Vagina (tissue), 2 donors: ENCODE measurements around the gene TNK1. TPM values are rescaled to one million over a fixed set of nuclear protein-coding genes. Genes with fewer than 3 reads are reported as not detected.

Experiments used
- DNase-seq, 2 donors: peaks; one replicate each; pipeline ENCODE4 v3.0.0-alpha.2; 2017; ENCODE audit errors: extremely low spot score in 2 of 2
- H3K27ac ChIP-seq: fragments of 200-600 bp; sonication (generic); one replicate; pipeline ENCODE4 v1.5.1; 2019
- H3K27me3 ChIP-seq: fragments of 200-600 bp; sonication (generic); one replicate; pipeline ENCODE4 v1.5.1; 2019
- H3K36me3 ChIP-seq, 2 donors: fragments of 200-600 bp; sonication (generic); one replicate each; pipeline ENCODE4 v1.5.1; 2017 to 2019
- H3K4me1 ChIP-seq: fragments of 200-600 bp; sonication (generic); one replicate; pipeline ENCODE4 v1.5.1; 2019
- H3K4me3 ChIP-seq, 2 donors: fragments of 200-600 bp; sonication (generic); 1 replicate in 1 of 2; 2 replicates in 1 of 2; pipeline ENCODE4 v1.5.1; 2016 to 2019
- H3K9me3 ChIP-seq: fragments of 200-600 bp; sonication (generic); one replicate; pipeline ENCODE4 v1.5.1; 2019
- CTCF ChIP-seq, 3 experiments: fragments of 450-650 bp in 2 of 3; fragments of 200-600 bp in 1 of 3; sonication (generic) in 1 of 3; IDR thresholded peaks; one replicate each; pipeline ENCODE4 v1.5.1; 2017 to 2019; ENCODE audit warnings: antibody characterized with exemption in 3 of 3, mild to moderate bottlenecking in 2 of 3, moderate library complexity in 2 of 3
- POLR2A ChIP-seq, 2 donors: fragments of 450-650 bp; IDR thresholded peaks; one replicate each; pipeline ENCODE4 v1.6.1; 2017; ENCODE audit warnings: antibody characterized with exemption in 2 of 2, mild to moderate bottlenecking in 2 of 2, moderate library complexity in 2 of 2
- POLR2AphosphoS5 ChIP-seq, 2 donors: sonication (generic); formaldehyde crosslinking; IDR thresholded peaks; one replicate each; pipeline ENCODE4 v1.9.0; 2017; ENCODE audit warnings: antibody characterized with exemption in 2 of 2, mild to moderate bottlenecking in 2 of 2, low read depth in 1 of 2; ENCODE audit not compliant: insufficient read depth in 1 of 2
- intact Hi-C: fragments of 100-400 bp; cut with DNase I; formaldehyde crosslinking; loops from one replicate; pipeline ENCODE4 v1.15.1; 2023
- total RNA-seq: library from RNA; depleted of rRNA; stranded (reverse); fragments of >200 nt; gene quantifications from one replicate; pipeline ENCODE4 v1.2.3, GENCODE V29; 2016

TNK1 gene
- total RNA-seq, 1 donor from 2014 or later = 10.1 TPM

- H3K4me1 ChIP-seq = peaks cover 23% of the 10 kb centered on the region
- DNase-seq = no peak
- intact Hi-C loops = loop anchor here (5.0 kb wide), 1 partner anchor 96 kb away; no protein-coding TSS in a partner anchor
- H3K36me3 ChIP-seq = peaks cover 0 to 16% of the 10 kb centered on the region in 2 donors
- no peaks in the 10 kb centered on the region for H3K27me3 ChIP-seq
- H3K27ac ChIP-seq = no peak overlapping the region
- TF ChIP-seq POLR2AphosphoS5 (IDR thresholded peaks at IDR 0.05; ENCODE audit: insufficient read depth in 1 of 2, low read depth in 1 of 2) (no peak), POLR2A (IDR thresholded peaks at IDR 0.05) (no peak), CTCF (IDR thresholded peaks at IDR 0.05) (no peak)
- no peak overlapping the region for H3K4me3 ChIP-seq
- no peaks in the 10 kb centered on the region for H3K9me3 ChIP-seq
Measured at GRCh38 chr17:7391307-7391706, 10.4 kb downstream of the TNK1 start.

DNA sequence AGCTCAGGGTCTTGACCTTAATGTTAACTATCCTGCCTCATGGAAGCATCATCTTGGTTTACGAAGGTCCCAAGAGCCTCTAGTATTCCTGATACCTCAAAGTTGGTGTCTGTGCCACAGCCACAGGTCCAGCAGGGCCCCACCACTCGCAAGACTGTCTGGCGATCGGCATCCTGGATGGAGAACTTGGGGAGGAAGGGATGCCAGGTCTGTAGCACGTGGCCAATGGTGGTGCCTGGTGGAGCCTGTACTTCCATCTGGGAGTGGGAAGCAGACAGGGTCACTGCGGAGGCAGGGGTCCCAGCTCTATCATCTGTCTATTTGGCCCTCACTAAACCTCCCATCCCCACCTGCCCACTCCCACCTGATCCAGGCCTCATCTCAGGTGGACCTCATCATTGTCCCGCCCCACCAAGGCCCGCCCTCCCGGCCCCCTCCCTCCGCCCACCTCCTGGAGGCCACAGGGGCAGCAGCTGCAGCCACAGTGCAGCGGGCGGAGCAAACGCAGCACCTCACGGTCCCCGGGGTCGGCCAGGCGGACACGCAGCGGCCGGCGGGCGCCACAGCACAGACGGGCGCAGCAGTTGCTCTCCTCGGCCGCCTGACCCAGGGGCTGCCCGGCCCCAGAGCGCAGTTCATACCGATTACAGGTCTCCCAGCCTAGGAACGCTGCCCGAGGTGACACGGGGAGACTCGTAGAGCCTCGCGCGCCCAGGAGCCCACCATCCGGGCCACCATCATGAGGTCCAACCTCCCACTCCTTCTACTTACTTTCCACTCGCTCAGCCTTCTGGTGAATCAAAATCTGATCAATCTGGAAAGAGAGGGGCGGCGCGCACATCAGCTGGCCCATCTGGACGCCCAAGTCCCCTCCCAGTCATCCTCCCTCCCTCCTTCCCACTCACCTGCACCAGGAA lies 12.1 kb downstream of the TNK1 start:
- no peak for DNase-seq
- H3K4me3 ChIP-seq = peak overlapping the region; percentile 60 to 94
- no peaks in the 10 kb centered on the region for H3K9me3 ChIP-seq
- peaks cover 0 to 16% of the 10 kb centered on the region in 2 donors for H3K36me3 ChIP-seq
- no peaks in the 10 kb centered on the region for H3K27me3 ChIP-seq
- peaks cover 23% of the 10 kb centered on the region for H3K4me1 ChIP-seq
- TF ChIP-seq CTCF (IDR thresholded peaks at IDR 0.05) (no peak), POLR2AphosphoS5 (IDR thresholded peaks at IDR 0.05; ENCODE audit: insufficient read depth in 1 of 2, low read depth in 1 of 2) (no peak), POLR2A (IDR thresholded peaks at IDR 0.05) (no peak)
- intact Hi-C loops = loop anchor here (5.0 kb wide), 1 partner anchor 94 kb away; no protein-coding TSS in a partner anchor
- peak overlapping the region; percentile 86 for H3K27ac ChIP-seq

- DNase-seq = no peak
- Histone ChIP-seq H3K27me3 (no peaks in the 10 kb centered on the region), H3K4me3 (peak overlapping the region; percentile 60 to 94), H3K9me3 (no peaks in the 10 kb centered on the region), H3K36me3 (peaks cover 0 to 13% of the 10 kb centered on the region in 2 donors), H3K4me1 (peaks cover 23% of the 10 kb centered on the region), H3K27ac (peak overlapping the region; percentile 86)
- TF ChIP-seq CTCF (IDR thresholded peaks at IDR 0.05) (no peak), POLR2A (IDR thresholded peaks at IDR 0.05) (no peak), POLR2AphosphoS5 (IDR thresholded peaks at IDR 0.05; ENCODE audit: insufficient read depth in 1 of 2, low read depth in 1 of 2) (no peak)
- intact Hi-C loops = loop anchor here (5.0 kb wide), 1 partner anchor 93 kb away; no protein-coding TSS in a partner anchor
Measured at GRCh38 chr17:7393613-7394451, 12.9 kb downstream of the TNK1 start.

GRCh38 chr17:7394452-7395191 lies 13.7 kb downstream of the TNK1 start, which contains the start of gene PLSCR3:
Gene PLSCR3, minus strand, starts transcription at chr17:7394525. Its CDS starts 415 bp downstream, at chr17:7394110.
- intact Hi-C loops = loop anchor here (5.0 kb wide), 1 partner anchor 93 kb away; no protein-coding TSS in a partner anchor
- Histone ChIP-seq H3K27ac (peak within 1 kb of the TSS; percentile 86), H3K36me3 (peaks cover 0 to 7% of the 10 kb centered on the region in 2 donors), H3K9me3 (no peaks in the 10 kb centered on the region), H3K4me1 (peaks cover 23% of the 10 kb centered on the region), H3K27me3 (no peaks in the 10 kb centered on the region), H3K4me3 (peak within 1 kb of the TSS; percentile 60 to 94)
- no peak for DNase-seq
- TF ChIP-seq POLR2A (IDR thresholded peaks at IDR 0.05) (peak in 1 of 2 donors; percentile 92), CTCF (IDR thresholded peaks at IDR 0.05) (peak in 2 of 3 experiments; percentile 32 to 35), POLR2AphosphoS5 (IDR thresholded peaks at IDR 0.05; ENCODE audit: insufficient read depth in 1 of 2, low read depth in 1 of 2) (peak in 1 of 2 donors; percentile 83)
